ENCODE results near the gene RGS10. TPM values are rescaled to one million over a fixed set of nuclear protein-coding genes. Genes with fewer than 3 reads are reported as not detected.

Gene RGS10
- total and polyA plus RNA-seq, 9 of the 15 experiments (the other 6 are each of a cell fraction or from before 2014, with no cell fraction given), result 31.9 to 123 (median 62.1) TPM

GRCh38 chr10:119452396-119452795 is 90.1 kb downstream of the RGS10 start:
- H3K4me3 ChIP-seq, result no peak overlapping the region
- in situ Hi-C loops (cut with MboI) (no loop called here), intact Hi-C loops (cut with micrococcal nuclease) (no loop called here)
- no peaks in the 10 kb centered on the region for H3K36me3 ChIP-seq (ENCODE audit: control insufficient read depth, insufficient read depth, low read length)
- peaks cover 0 to 7% of the 10 kb centered on the region in 2 experiments; a peak in 2 of 5 replicates for H3K4me1 ChIP-seq (replicated peaks in 1 of 2; ENCODE audit: control insufficient read depth in 2 of 2, insufficient read depth in 2 of 2, low read length in 2 of 2)
- no peaks in the 10 kb centered on the region for H3K9me3 ChIP-seq (replicated peaks; ENCODE audit: control insufficient read depth, insufficient read depth, low read depth, low read length)
- 18% methylated on average over 13 of the region's 14 CpGs for WGBS (ENCODE audit: insufficient coverage, low coverage, missing lambda C conversion rate)
- no peak overlapping the region for H2AFZ ChIP-seq (ENCODE audit: low read depth, low read length)
- POLR2A ChIA-PET, result no interaction called here
- DNase-seq (ENCODE audit: extremely low read depth in 1 of 4, low spot score in 3 of 4), result no peak
- H3K27me3 ChIP-seq (ENCODE audit: control insufficient read depth in 2 of 2, insufficient read depth in 2 of 2, low read length in 2 of 2), result peaks cover 0 to 59% of the 10 kb centered on the region in 2 experiments; a peak in 4 of 5 replicates
- BruUV-seq (replicated peaks), result no TSS peak
- no peaks in the 10 kb centered on the region for H3K79me2 ChIP-seq (ENCODE audit: control insufficient read depth, insufficient read depth, low read length)
- no peaks in the 10 kb centered on the region for H4K20me1 ChIP-seq (replicated peaks; ENCODE audit: control insufficient read depth, insufficient read depth, low read length)
- no peak overlapping the region for H3K9ac ChIP-seq (ENCODE audit: insufficient read depth in 1 of 2, low read depth in 2 of 2, low read length in 2 of 2)
- CTCF ChIA-PET (ENCODE audit: low intra/inter-chr PET ratio), result no interaction called here
- H3K4me2 ChIP-seq (ENCODE audit: insufficient read depth, low read length), result no peak overlapping the region
- H3K27ac ChIP-seq (ENCODE audit: extremely low read depth, low read depth, low read length), result no peak overlapping the region
- ATAC-seq, result no peak
- H3K9me1 ChIP-seq (ENCODE audit: control insufficient read depth, insufficient read depth, low read length), result no peaks in the 10 kb centered on the region
- TF ChIP-seq RBM25 (IDR thresholded peaks at IDR 0.05; ENCODE audit: low read depth, low read length, severe bottlenecking), result no peak
- TF ChIP-seq CGGBP1 (CRISPR knock-in tag; IDR thresholded peaks at IDR 0.05), result no peak
- TF ChIP-seq PTTG1 (tag; IDR thresholded peaks at IDR 0.05; ENCODE audit: low read depth), result no peak
- TF ChIP-seq PYGO2 (tag; IDR thresholded peaks at IDR 0.05), result no peak
- no peak for TF ChIP-seq SRF (CRISPR knock-in tag; IDR thresholded peaks at IDR 0.05)
- TF ChIP-seq CBFA2T3 (IDR thresholded peaks at IDR 0.05), result no peak
- TF ChIP-seq MXI1 (IDR thresholded peaks at IDR 0.05; ENCODE audit: low read depth, low read length), result no peak
- no peak for TF ChIP-seq TEAD4 (IDR thresholded peaks at IDR 0.05; ENCODE audit: low read length)
- TF ChIP-seq TEAD4 (CRISPR knock-in tag; IDR thresholded peaks at IDR 0.05; ENCODE audit: borderline replicate concordance), result no peak
- no peak for TF ChIP-seq RNF2 (IDR thresholded peaks at IDR 0.05)
- TF ChIP-seq TBL1XR1 (IDR thresholded peaks at IDR 0.05; ENCODE audit: low read length in 2 of 2), result no peak
- TF ChIP-seq ZNF707 (CRISPR knock-in tag; conservative IDR thresholded peaks at IDR 0.05), result no peak
- no peak for TF ChIP-seq SREBF1 (IDR thresholded peaks at IDR 0.05; ENCODE audit: borderline replicate concordance, low read depth, low read length)
- TF ChIP-seq SLC30A9 (CRISPR knock-in tag; IDR thresholded peaks at IDR 0.05), result no peak
- TF ChIP-seq ZBTB49 (CRISPR knock-in tag; IDR thresholded peaks at IDR 0.05; ENCODE audit: borderline replicate concordance), result no peak
- TF ChIP-seq HLTF (IDR thresholded peaks at IDR 0.05), result no peak
- no peak for TF ChIP-seq DPF2 (IDR thresholded peaks at IDR 0.05)
- TF ChIP-seq, protein P1, sequence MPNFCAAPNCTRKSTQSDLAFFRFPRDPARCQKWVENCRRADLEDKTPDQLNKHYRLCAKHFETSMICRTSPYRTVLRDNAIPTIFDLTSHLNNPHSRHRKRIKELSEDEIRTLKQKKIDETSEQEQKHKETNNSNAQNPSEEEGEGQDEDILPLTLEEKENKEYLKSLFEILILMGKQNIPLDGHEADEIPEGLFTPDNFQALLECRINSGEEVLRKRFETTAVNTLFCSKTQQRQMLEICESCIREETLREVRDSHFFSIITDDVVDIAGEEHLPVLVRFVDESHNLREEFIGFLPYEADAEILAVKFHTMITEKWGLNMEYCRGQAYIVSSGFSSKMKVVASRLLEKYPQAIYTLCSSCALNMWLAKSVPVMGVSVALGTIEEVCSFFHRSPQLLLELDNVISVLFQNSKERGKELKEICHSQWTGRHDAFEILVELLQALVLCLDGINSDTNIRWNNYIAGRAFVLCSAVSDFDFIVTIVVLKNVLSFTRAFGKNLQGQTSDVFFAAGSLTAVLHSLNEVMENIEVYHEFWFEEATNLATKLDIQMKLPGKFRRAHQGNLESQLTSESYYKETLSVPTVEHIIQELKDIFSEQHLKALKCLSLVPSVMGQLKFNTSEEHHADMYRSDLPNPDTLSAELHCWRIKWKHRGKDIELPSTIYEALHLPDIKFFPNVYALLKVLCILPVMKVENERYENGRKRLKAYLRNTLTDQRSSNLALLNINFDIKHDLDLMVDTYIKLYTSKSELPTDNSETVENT (CRISPR knock-in tag; IDR thresholded peaks at IDR 0.05), result no peak
- no peak for FAIRE-seq
